ENCODE data around the gene CAAP1.

- TF ChIP-seq CTCF (IDR thresholded peaks at IDR 0.05): no peak
- no peak for TF ChIP-seq POLR2A (IDR thresholded peaks at IDR 0.05)
These were observed 20.6 kb upstream of the CAAP1 start for GRCh38 chr9:26913138-26913668.

Data from right lobe of liver (tissue), 4 donors.